Renal cortical epithelial cell (primary cell): Measurements from ENCODE around the gene ASPG. TPM values are rescaled to one million over a fixed set of nuclear protein-coding genes. Genes with fewer than 3 reads are reported as not detected.

Source experiments
- DNase-seq: peaks from one replicate; pipeline ENCODE4 v3.0.0-alpha.2; 2011; ENCODE audit warnings: low read depth
- total RNA-seq: library from RNA; depleted of rRNA; stranded (reverse); fragments of >200 nt; gene quantifications from 2 replicates; pipeline ENCODE4 v1.2.3, GENCODE V29; 2014

The ASPG gene
- total RNA-seq, 1 donor from 2014 or later = 0.89 TPM

GRCh38 chr14:104093366-104094055 lies 8.0 kb downstream of the ASPG start:
- no peak for DNase-seq

GRCh38 chr14:104094056-104094708 lies 8.7 kb downstream of the ASPG start:
- DNase-seq = no peak

- no peak for DNase-seq
These were observed 9.4 kb downstream of the ASPG start for GRCh38 chr14:104094709-104095425.

GRCh38 chr14:104095426-104096310 lies 10.2 kb downstream of the ASPG start:
- DNase-seq = no peak

- DNase-seq = no peak
These were observed 10.8 kb downstream of the ASPG start for GRCh38 chr14:104096318-104096717.

GRCh38 chr14:104096751-104097700 lies 11.5 kb downstream of the ASPG start:
- DNase-seq = no peak

- DNase-seq = no peak
These were observed 13.0 kb downstream of the ASPG start for GRCh38 chr14:104098272-104099095.

GRCh38 chr14:104099096-104100041 lies 13.9 kb downstream of the ASPG start:
- no peak for DNase-seq

- no peak for DNase-seq
These were observed 14.9 kb downstream of the ASPG start for GRCh38 chr14:104100171-104101085.

- no peak for DNase-seq
These were observed 15.7 kb downstream of the ASPG start for GRCh38 chr14:104101086-104101621.

- DNase-seq = no peak
These were observed 16.3 kb downstream of the ASPG start for GRCh38 chr14:104101651-104102281.

GRCh38 chr14:104102282-104102914 lies 16.9 kb downstream of the ASPG start:
- DNase-seq = no peak

GRCh38 chr14:104103061-104103445 lies 17.6 kb downstream of the ASPG start:
- DNase-seq = no peak

GRCh38 chr14:104103446-104104075 lies 18.1 kb downstream of the ASPG start:
- no peak for DNase-seq

GRCh38 chr14:104104076-104104901 lies 18.8 kb downstream of the ASPG start:
- no peak for DNase-seq
